Loucy (cell line): ENCODE measurements around the gene SHLD1.

Experiments used
- H2AFZ ChIP-seq: fragments of 200-600 bp; sonication (generic); 2 replicates; pipeline ENCODE4 v1.6.0; 2016; ENCODE audit warnings: antibody characterized with exemption, mild to moderate bottlenecking, low read length, moderate library complexity
- H3F3A ChIP-seq: fragments of 200-600 bp; 2 replicates; pipeline ENCODE4 v1.6.0; 2016; ENCODE audit warnings: antibody characterized with exemption, low read depth, mild to moderate bottlenecking
- H3K27me3 ChIP-seq: fragments of 200-600 bp; sonication (generic); 2 replicates; pipeline ENCODE4 v1.6.1; 2014; ENCODE audit warnings: low read length, mild to moderate bottlenecking; ENCODE audit not compliant: insufficient read depth, poor library complexity, severe bottlenecking
- H3K36me3 ChIP-seq: fragments of 200-600 bp; sonication (generic); 2 replicates; pipeline ENCODE4 v1.6.1; 2016; ENCODE audit warnings: low read length; ENCODE audit not compliant: insufficient read depth
- H3K4me1 ChIP-seq: fragments of 200-600 bp; sonication (generic); 2 replicates; pipeline ENCODE4 v1.5.1; 2014; ENCODE audit warnings: low read length, mild to moderate bottlenecking; ENCODE audit not compliant: insufficient read depth, poor library complexity, severe bottlenecking
- H3K4me2 ChIP-seq: fragments of 200-600 bp; sonication (generic); 2 replicates; pipeline ENCODE4 v1.6.0; 2014; ENCODE audit warnings: antibody characterized with exemption, low read length, low read depth, mild to moderate bottlenecking; ENCODE audit not compliant: poor library complexity, severe bottlenecking
- H3K4me3 ChIP-seq: fragments of 200-600 bp; sonication (generic); 2 replicates; pipeline ENCODE4 v1.5.1; 2014; ENCODE audit warnings: low read length, mild to moderate bottlenecking, mixed read lengths; ENCODE audit not compliant: poor library complexity, severe bottlenecking
- H3K79me2 ChIP-seq: fragments of 200-600 bp; sonication (generic); 2 replicates; pipeline ENCODE4 v1.6.1; 2014; ENCODE audit warnings: low read length; ENCODE audit not compliant: insufficient read depth
- H3K9ac ChIP-seq: fragments of 200-600 bp; sonication (generic); 2 replicates; pipeline ENCODE4 v1.6.0; 2014; ENCODE audit warnings: mild to moderate bottlenecking, low read depth, low read length, moderate library complexity; ENCODE audit not compliant: poor library complexity, severe bottlenecking
- H3K9me2 ChIP-seq: fragments of 200-600 bp; sonication (generic); replicated peaks from 2 replicates; pipeline ENCODE4 v1.6.1; 2016; ENCODE audit warnings: low read depth, low read length, mixed read lengths
- H3K9me3 ChIP-seq: fragments of 200-600 bp; sonication (generic); 2 replicates; pipeline ENCODE4 v1.6.1; 2014; ENCODE audit warnings: mild to moderate bottlenecking, antibody characterized with exemption, low read length, low read depth; ENCODE audit not compliant: insufficient read depth
- H4K20me1 ChIP-seq: fragments of 200-600 bp; sonication (generic); 2 replicates; pipeline ENCODE4 v1.6.0; 2014; ENCODE audit warnings: antibody characterized with exemption, low read length, mild to moderate bottlenecking; ENCODE audit not compliant: insufficient read depth, poor library complexity, severe bottlenecking
- CTCF ChIP-seq: fragments of 200-600 bp; sonication (generic); conservative IDR thresholded peaks from 2 replicates; pipeline ENCODE4 v1.5.1; 2014; ENCODE audit warnings: mild to moderate bottlenecking, antibody characterized with exemption, low read length
- EZH2phosphoT487 ChIP-seq: fragments of 200-600 bp; IDR thresholded peaks from 2 replicates; pipeline ENCODE4 v1.6.1; 2018; ENCODE audit warnings: antibody characterized with exemption, mild to moderate bottlenecking, moderate library complexity, borderline replicate concordance

The SHLD1 gene

GRCh38 chr20:5833309-5833941, 83.2 kb downstream of the SHLD1 start:
- H3K9me3 ChIP-seq, result no peaks in the 10 kb centered on the region
- no peaks in the 10 kb centered on the region for H3K9me2 ChIP-seq
- H3K27me3 ChIP-seq, result no peaks in the 10 kb centered on the region
- H3K4me2 ChIP-seq, result no peak overlapping the region
- H2AFZ ChIP-seq, result no peak overlapping the region
- no peaks in the 10 kb centered on the region for H4K20me1 ChIP-seq
- H3K4me1 ChIP-seq, result no peaks in the 10 kb centered on the region
- H3F3A ChIP-seq, result no peaks in the 10 kb centered on the region
- TF ChIP-seq EZH2phosphoT487 (no peak), CTCF (no peak)
- H3K79me2 ChIP-seq, result no peaks in the 10 kb centered on the region
- no peak overlapping the region for H3K4me3 ChIP-seq
- no peak overlapping the region for H3K9ac ChIP-seq
- H3K36me3 ChIP-seq, result no peaks in the 10 kb centered on the region

GRCh38 chr20:5834436-5835005, 84.3 kb downstream of the SHLD1 start:
- no peaks in the 10 kb centered on the region for H3K36me3 ChIP-seq
- H3F3A ChIP-seq, result no peaks in the 10 kb centered on the region
- H2AFZ ChIP-seq, result no peak overlapping the region
- H3K79me2 ChIP-seq, result no peaks in the 10 kb centered on the region
- H3K4me3 ChIP-seq, result no peak overlapping the region
- no peaks in the 10 kb centered on the region for H3K9me2 ChIP-seq
- H3K4me2 ChIP-seq, result no peak overlapping the region
- no peaks in the 10 kb centered on the region for H4K20me1 ChIP-seq
- no peaks in the 10 kb centered on the region for H3K27me3 ChIP-seq
- H3K9me3 ChIP-seq, result no peaks in the 10 kb centered on the region
- no peaks in the 10 kb centered on the region for H3K4me1 ChIP-seq
- TF ChIP-seq EZH2phosphoT487, result no peak
- TF ChIP-seq CTCF, result no peak
- H3K9ac ChIP-seq, result no peak overlapping the region

- Histone ChIP-seq H4K20me1 (no peaks in the 10 kb centered on the region), H3K9me3 (no peaks in the 10 kb centered on the region), H3K79me2 (no peaks in the 10 kb centered on the region), H2AFZ (no peak overlapping the region), H3K4me2 (no peak overlapping the region), H3K4me3 (no peak overlapping the region), H3K27me3 (no peaks in the 10 kb centered on the region), H3K4me1 (no peaks in the 10 kb centered on the region), H3F3A (no peaks in the 10 kb centered on the region), H3K9ac (no peak overlapping the region), H3K9me2 (no peaks in the 10 kb centered on the region), H3K36me3 (no peaks in the 10 kb centered on the region)
- no peak for TF ChIP-seq EZH2phosphoT487
Observed at GRCh38 chr20:5835321-5835821, 85.2 kb downstream of the SHLD1 start.
